22Rv1 (cell line): ENCODE measurements around the gene UNC45B.
"Not testable (repeated sequence)": the region's sequence is repeated elsewhere in the genome, so short reads cannot be mapped to it uniquely, and the experiment has no call there.

Source experiments
- H3K27ac ChIP-seq: fragments of 450-650 bp; 2 replicates; pipeline ENCODE4 v1.5.1; 2017
- CTCF ChIP-seq: fragments of 450-650 bp; IDR thresholded peaks from 2 replicates; pipeline ENCODE4 v1.5.1; 2017; ENCODE audit warnings: mild to moderate bottlenecking
- ZFX ChIP-seq: fragments of 450-650 bp; IDR thresholded peaks from 2 replicates; pipeline ENCODE4 v1.6.1; 2017; ENCODE audit warnings: antibody characterized with exemption, borderline replicate concordance

Gene UNC45B

GRCh38 chr17:35144840-35145239 lies 2.8 kb upstream of the UNC45B start:
- no peak overlapping the region for H3K27ac ChIP-seq
- TF ChIP-seq ZFX = no peak

GRCh38 chr17:35146214-35146833 lies 1.3 kb upstream of the UNC45B start:
- TF ChIP-seq ZFX (no peak), CTCF (no peak)

GRCh38 chr17:35148144-35148543 lies 527 bp downstream of the UNC45B start:
- H3K27ac ChIP-seq = no peak overlapping the region
- TF ChIP-seq ZFX (no peak), CTCF (no peak)

More at GRCh38 chr17:35146214-35146833, 1.3 kb upstream of the UNC45B start:
- H3K27ac ChIP-seq = no peak overlapping the region

- no peak overlapping the region for H3K27ac ChIP-seq
- TF ChIP-seq ZFX = no peak
- no peak for TF ChIP-seq CTCF
Measured at GRCh38 chr17:35149941-35150340, 2.3 kb downstream of the UNC45B start.

- not testable (repeated sequence) for H3K27ac ChIP-seq
Measured at GRCh38 chr17:35151080-35151479, 3.5 kb downstream of the UNC45B start.

- H3K27ac ChIP-seq = no peak overlapping the region
- TF ChIP-seq CTCF = no peak
- no peak for TF ChIP-seq ZFX
Measured at GRCh38 chr17:35152421-35153140, 5.0 kb downstream of the UNC45B start.

GRCh38 chr17:35154196-35155165 lies 6.9 kb downstream of the UNC45B start:
- no peak for TF ChIP-seq ZFX
- no peak for TF ChIP-seq CTCF
- no peak overlapping the region for H3K27ac ChIP-seq

- TF ChIP-seq CTCF = no peak
- no peak overlapping the region for H3K27ac ChIP-seq
Measured at GRCh38 chr17:35155246-35155645, 7.6 kb downstream of the UNC45B start.
